ENCODE data around the gene SCG5. TPM values are rescaled to one million over a fixed set of nuclear protein-coding genes. Genes with fewer than 3 reads are reported as not detected.

SCG5 gene
- total RNA-seq, 1 experiment from 2014 or later = 7.4 TPM

- ChIA-PET CTCF (interaction anchor here (2.0 kb wide), 1 partner anchor 43 kb away, joined by 7 read pairs; no protein-coding TSS in a partner anchor), POLR2A (interaction anchor here (1.0 kb wide), 1 partner anchor 11 kb away, joined by 3 read pairs; no protein-coding TSS in a partner anchor)
- no TSS peak for BruUV-seq (replicated peaks)
- Mint-ChIP-seq H3K27ac (ENCODE audit: low read depth, unreplicated experiment) (no peak overlapping the region), H3K27me3 (ENCODE audit: insufficient read depth, unreplicated experiment) (no peaks in the 10 kb centered on the region), H3K4me1 (ENCODE audit: insufficient read depth, unreplicated experiment) (peaks cover 37% of the 10 kb centered on the region), H3K4me3 (ENCODE audit: unreplicated experiment) (no peak overlapping the region), H3K36me3 (ENCODE audit: insufficient read depth, unreplicated experiment) (peaks cover 7% of the 10 kb centered on the region), H3K9me3 (ENCODE audit: unreplicated experiment) (no peaks in the 10 kb centered on the region)
- no peak for DNase-seq (ENCODE audit: unreplicated experiment)
- TF ChIP-seq CTCF (IDR thresholded peaks at IDR 0.05; ENCODE audit: unreplicated experiment) = no peak
- intact Hi-C loops (cut with micrococcal nuclease) = no loop called here
Measured at GRCh38 chr15:32705446-32705845, 63.9 kb downstream of the SCG5 start.

- CTCF ChIA-PET = interaction anchor here (2.0 kb wide), 1 partner anchor 45 kb away, joined by 7 read pairs; no protein-coding TSS in a partner anchor
- no peak overlapping the region for H3K27ac Mint-ChIP-seq (ENCODE audit: low read depth, unreplicated experiment)
- TF ChIP-seq CTCF (IDR thresholded peaks at IDR 0.05; ENCODE audit: unreplicated experiment) = no peak
- no TSS peak for BruUV-seq (replicated peaks)
- no peak overlapping the region for H3K4me3 Mint-ChIP-seq (ENCODE audit: unreplicated experiment)
- DNase-seq (ENCODE audit: unreplicated experiment) = no peak
- POLR2A ChIA-PET = interaction anchor here (0.7 kb wide), 1 partner anchor 10 kb away, joined by 3 read pairs; no protein-coding TSS in a partner anchor
- H3K4me1 Mint-ChIP-seq (ENCODE audit: insufficient read depth, unreplicated experiment) = peaks cover 30% of the 10 kb centered on the region
- no peaks in the 10 kb centered on the region for H3K27me3 Mint-ChIP-seq (ENCODE audit: insufficient read depth, unreplicated experiment)
- intact Hi-C loops (cut with micrococcal nuclease) = no loop called here
- H3K9me3 Mint-ChIP-seq (ENCODE audit: unreplicated experiment) = no peaks in the 10 kb centered on the region
- no peaks in the 10 kb centered on the region for H3K36me3 Mint-ChIP-seq (ENCODE audit: insufficient read depth, unreplicated experiment)
Measured at GRCh38 chr15:32706704-32707103, 65.2 kb downstream of the SCG5 start.

DNA sequence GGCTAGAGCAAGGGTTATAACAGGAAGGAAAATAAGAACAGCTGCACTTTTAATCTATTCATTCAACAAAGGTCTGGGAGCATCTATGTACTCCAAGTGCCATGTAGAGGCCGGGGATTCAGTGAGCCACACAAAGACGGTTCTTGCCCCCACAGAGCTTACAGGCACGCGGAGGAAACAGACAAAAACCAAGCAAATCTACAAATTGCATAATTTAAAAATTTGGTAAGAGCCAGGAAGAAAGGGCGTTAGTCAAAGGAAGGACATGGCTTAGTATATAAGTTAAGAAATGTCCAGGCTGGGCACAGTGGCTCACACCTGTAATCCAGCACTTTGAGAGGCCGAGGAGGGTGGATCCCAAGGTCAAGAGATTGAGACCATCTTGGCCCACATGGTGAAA lies 65.9 kb downstream of the SCG5 start:
- no peaks in the 10 kb centered on the region for H3K36me3 Mint-ChIP-seq (ENCODE audit: insufficient read depth, unreplicated experiment)
- no peak for TF ChIP-seq CTCF (IDR thresholded peaks at IDR 0.05; ENCODE audit: unreplicated experiment)
- peaks cover 30% of the 10 kb centered on the region for H3K4me1 Mint-ChIP-seq (ENCODE audit: insufficient read depth, unreplicated experiment)
- no peaks in the 10 kb centered on the region for H3K27me3 Mint-ChIP-seq (ENCODE audit: insufficient read depth, unreplicated experiment)
- H3K9me3 Mint-ChIP-seq (ENCODE audit: unreplicated experiment) = no peaks in the 10 kb centered on the region
- no peak for DNase-seq (ENCODE audit: unreplicated experiment)
- intact Hi-C loops (cut with micrococcal nuclease) = no loop called here
- ChIA-PET POLR2A (interaction anchor here (0.7 kb wide), 1 partner anchor 11 kb away, joined by 3 read pairs; no protein-coding TSS in a partner anchor), CTCF (interaction anchor here (1.1 kb wide), 1 partner anchor 228 kb away, joined by 4 read pairs; no protein-coding TSS in a partner anchor)
- H3K27ac Mint-ChIP-seq (ENCODE audit: low read depth, unreplicated experiment) = no peak overlapping the region
- BruUV-seq (replicated peaks) = no TSS peak
- no peak overlapping the region for H3K4me3 Mint-ChIP-seq (ENCODE audit: unreplicated experiment)

- Mint-ChIP-seq H3K36me3 (ENCODE audit: insufficient read depth, unreplicated experiment) (no peaks in the 10 kb centered on the region), H3K4me3 (ENCODE audit: unreplicated experiment) (no peak overlapping the region), H3K27me3 (ENCODE audit: insufficient read depth, unreplicated experiment) (no peaks in the 10 kb centered on the region), H3K27ac (ENCODE audit: low read depth, unreplicated experiment) (no peak overlapping the region), H3K9me3 (ENCODE audit: unreplicated experiment) (no peaks in the 10 kb centered on the region), H3K4me1 (ENCODE audit: insufficient read depth, unreplicated experiment) (peaks cover 26% of the 10 kb centered on the region)
- TF ChIP-seq CTCF (IDR thresholded peaks at IDR 0.05; ENCODE audit: unreplicated experiment) = no peak
- CTCF ChIA-PET = interaction anchor here (0.6 to 1.2 kb wide), 3 partner anchors 13 to 1342 kb away, joined by 3 read pairs; no protein-coding TSS in a partner anchor
- no peak for DNase-seq (ENCODE audit: unreplicated experiment)
- intact Hi-C loops (cut with micrococcal nuclease) = no loop called here
- POLR2A ChIA-PET = no interaction called here
- BruUV-seq (replicated peaks) = no TSS peak
Measured at GRCh38 chr15:32709295-32710033, 68.0 kb downstream of the SCG5 start.
